Measurements from ENCODE around the gene RBMX.

The RBMX gene

DNA sequence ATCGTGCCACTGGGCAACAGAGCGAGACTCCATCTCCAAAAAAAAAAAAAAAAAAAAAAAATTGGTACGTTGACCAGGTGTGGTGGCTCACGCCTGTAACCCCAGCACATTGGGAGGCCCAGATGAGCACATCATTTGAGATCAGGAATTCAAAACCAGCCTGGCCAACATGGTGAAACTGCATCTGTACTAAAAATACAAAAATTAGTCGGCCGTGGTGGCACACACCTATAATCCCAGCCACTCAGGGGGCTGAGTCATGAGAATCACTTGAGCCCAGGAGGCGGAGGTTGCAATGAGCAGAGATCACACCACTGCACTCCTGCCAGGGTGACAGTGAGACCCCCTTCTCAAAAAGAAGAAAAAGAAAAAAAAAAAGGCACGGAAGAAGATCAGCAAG is 24.5 kb downstream of the RBMX start:
- TF ChIP-seq, protein P1, sequence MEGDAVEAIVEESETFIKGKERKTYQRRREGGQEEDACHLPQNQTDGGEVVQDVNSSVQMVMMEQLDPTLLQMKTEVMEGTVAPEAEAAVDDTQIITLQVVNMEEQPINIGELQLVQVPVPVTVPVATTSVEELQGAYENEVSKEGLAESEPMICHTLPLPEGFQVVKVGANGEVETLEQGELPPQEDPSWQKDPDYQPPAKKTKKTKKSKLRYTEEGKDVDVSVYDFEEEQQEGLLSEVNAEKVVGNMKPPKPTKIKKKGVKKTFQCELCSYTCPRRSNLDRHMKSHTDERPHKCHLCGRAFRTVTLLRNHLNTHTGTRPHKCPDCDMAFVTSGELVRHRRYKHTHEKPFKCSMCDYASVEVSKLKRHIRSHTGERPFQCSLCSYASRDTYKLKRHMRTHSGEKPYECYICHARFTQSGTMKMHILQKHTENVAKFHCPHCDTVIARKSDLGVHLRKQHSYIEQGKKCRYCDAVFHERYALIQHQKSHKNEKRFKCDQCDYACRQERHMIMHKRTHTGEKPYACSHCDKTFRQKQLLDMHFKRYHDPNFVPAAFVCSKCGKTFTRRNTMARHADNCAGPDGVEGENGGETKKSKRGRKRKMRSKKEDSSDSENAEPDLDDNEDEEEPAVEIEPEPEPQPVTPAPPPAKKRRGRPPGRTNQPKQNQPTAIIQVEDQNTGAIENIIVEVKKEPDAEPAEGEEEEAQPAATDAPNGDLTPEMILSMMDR (IDR thresholded peaks at IDR 0.05; ENCODE audit: insufficient read depth, low read depth, low read length, missing control alignments), result no peak
- DNase-seq (ENCODE audit: low read depth), result no peak
- no peak overlapping the region for H3K4me3 ChIP-seq (ENCODE audit: low read length)

- TF ChIP-seq, protein P1 (IDR thresholded peaks at IDR 0.05; ENCODE audit: insufficient read depth, low read depth, low read length, missing control alignments), result no peak
- no peak for DNase-seq (ENCODE audit: low read depth)
- H3K4me3 ChIP-seq (ENCODE audit: low read length), result no peak overlapping the region
Observed at GRCh38 chrX:136851526-136851925, 29.0 kb downstream of the RBMX start.

DNA sequence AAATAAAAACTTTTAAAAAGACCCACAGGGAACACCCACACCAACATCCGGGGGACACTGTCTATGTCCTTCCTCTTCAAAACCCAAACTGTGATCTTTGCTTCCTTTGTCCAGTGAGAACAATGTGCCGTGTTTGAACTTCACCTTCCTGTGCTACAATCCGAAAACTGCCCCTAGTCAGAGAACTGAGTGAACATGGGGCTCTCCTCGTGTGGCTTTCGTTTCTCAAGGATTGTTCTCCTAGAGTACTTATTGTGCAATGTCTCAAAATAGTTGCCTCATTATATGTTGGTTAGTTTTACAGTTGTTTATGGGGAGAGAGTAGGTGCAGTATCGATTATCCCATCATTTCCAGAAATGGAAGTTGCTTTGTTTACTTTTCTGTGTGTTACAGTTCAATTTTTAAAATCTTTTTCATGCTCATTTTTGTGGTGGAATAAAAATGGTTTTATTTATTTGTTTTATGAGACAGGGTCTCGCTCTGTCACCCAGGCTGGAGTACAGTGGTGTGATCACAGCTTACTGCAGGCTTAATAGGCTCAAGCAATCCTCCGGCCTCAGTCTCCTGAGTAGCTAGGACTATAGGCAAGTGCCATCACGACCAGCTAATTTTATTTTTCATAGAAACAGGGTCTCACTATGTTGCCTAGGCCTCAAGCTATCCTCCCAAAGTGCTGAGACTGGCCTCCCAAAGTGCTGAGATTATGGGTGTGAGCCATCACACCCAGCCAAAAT is 29.9 kb downstream of the RBMX start:
- DNase-seq (ENCODE audit: low read depth), result no peak
- TF ChIP-seq, protein P1 (IDR thresholded peaks at IDR 0.05; ENCODE audit: insufficient read depth, low read depth, low read length, missing control alignments), result no peak
- H3K4me3 ChIP-seq (ENCODE audit: low read length), result no peak overlapping the region

DNA sequence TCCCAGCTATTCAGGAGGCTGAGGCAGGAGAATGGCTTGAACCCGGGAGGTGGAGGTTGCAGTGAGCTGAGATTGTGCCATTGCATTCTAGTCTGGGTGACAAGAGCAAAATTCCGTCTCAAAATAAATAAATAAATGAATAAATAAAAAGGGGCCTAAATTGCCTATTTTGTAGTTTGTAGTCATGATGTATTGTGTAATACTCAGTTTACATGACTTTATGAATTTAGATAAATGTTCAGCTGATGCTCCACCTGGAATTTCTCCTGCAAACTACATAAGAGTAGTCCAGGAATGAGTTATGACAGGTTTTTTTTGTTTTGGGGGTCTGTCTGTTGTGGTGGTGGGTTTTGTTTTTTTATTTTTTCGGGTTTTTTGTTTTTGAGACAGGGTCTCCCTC is 31.1 kb downstream of the RBMX start:
- TF ChIP-seq, protein P1 (IDR thresholded peaks at IDR 0.05; ENCODE audit: insufficient read depth, low read depth, low read length, missing control alignments), result no peak
- no peak for DNase-seq (ENCODE audit: low read depth)
- H3K4me3 ChIP-seq (ENCODE audit: low read length), result no peak overlapping the region

DNA sequence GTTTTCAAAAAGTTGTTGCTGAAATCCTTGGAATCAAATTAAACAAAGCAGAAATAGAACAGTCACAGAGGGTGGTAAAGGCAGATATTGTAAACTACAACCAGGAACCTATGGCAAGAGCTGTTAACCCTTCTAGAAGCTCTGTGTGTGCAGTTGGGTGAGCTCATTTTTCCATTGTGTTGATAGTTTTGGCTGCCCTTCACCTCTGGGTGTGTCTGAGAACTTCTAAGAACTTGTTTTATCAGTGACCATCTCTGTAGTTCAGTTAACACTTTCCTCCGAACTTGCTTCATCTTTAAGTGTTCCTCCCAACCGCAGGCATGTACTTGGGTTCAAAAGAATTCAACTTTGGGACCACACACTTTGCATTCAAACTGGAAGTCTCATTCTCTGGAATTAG is 32.7 kb downstream of the RBMX start:
- no peak overlapping the region for H3K4me3 ChIP-seq (ENCODE audit: low read length)
- TF ChIP-seq, protein P1 (IDR thresholded peaks at IDR 0.05; ENCODE audit: insufficient read depth, low read depth, low read length, missing control alignments), result no peak
- no peak for DNase-seq (ENCODE audit: low read depth)

DNA sequence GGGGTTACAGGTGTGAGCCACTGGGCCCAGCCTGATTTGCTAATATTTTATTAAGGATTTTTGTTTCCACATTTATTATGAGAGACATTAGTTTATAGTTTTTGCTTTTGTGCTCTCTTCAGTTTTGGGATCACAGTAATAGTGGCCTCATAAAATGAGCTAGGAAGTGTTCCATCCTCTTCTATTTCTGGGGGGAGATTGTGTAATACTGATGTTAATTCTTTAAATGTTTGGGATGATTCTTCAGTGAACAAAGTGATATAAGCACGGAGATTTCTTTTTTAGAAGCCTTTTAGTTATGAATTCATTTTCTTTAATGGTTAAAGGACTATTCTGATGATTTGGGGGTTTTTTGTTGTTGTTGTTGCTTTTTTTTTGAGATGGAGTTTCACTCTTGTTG is 41.3 kb downstream of the RBMX start:
- no peak overlapping the region for H3K4me3 ChIP-seq (ENCODE audit: low read length)
- no peak for DNase-seq (ENCODE audit: low read depth)
- TF ChIP-seq, protein P1 (IDR thresholded peaks at IDR 0.05; ENCODE audit: insufficient read depth, low read depth, low read length, missing control alignments), result no peak

GRCh38 chrX:136835761-136836160 is 44.8 kb downstream of the RBMX start:
- no peak overlapping the region for H3K4me3 ChIP-seq (ENCODE audit: low read length)
- TF ChIP-seq, protein P1 (IDR thresholded peaks at IDR 0.05; ENCODE audit: insufficient read depth, low read depth, low read length, missing control alignments), result no peak
- no peak for DNase-seq (ENCODE audit: low read depth)

Data from epithelial cell of esophagus (primary cell).